Measurements from ENCODE around the gene PLEKHG3.

PLEKHG3 gene

GRCh38 chr14:64779472-64779871 is 75.2 kb downstream of the PLEKHG3 start:
- no peak for DNase-seq (ENCODE audit: low read depth, low spot score)
- no peak for TF ChIP-seq CTCF (IDR thresholded peaks at IDR 0.05; ENCODE audit: low read depth, low read length)
- in situ Hi-C loops (cut with HindIII; ENCODE audit: low sequenced_read_pairs): loop anchor here (25.0 kb wide), 1 partner anchor 108 kb away; the partner anchor contains the start of gene SPTB
- no peak overlapping the region for H3K4me3 ChIP-seq (ENCODE audit: low read depth, low read length)

GRCh38 chr14:64782196-64782595 is 78.0 kb downstream of the PLEKHG3 start:
- H3K4me3 ChIP-seq (ENCODE audit: low read depth, low read length): no peak overlapping the region
- in situ Hi-C loops (cut with HindIII; ENCODE audit: low sequenced_read_pairs): loop anchor here (25.0 kb wide), 1 partner anchor 105 kb away; the partner anchor contains the start of gene SPTB
- no peak for TF ChIP-seq CTCF (IDR thresholded peaks at IDR 0.05; ENCODE audit: low read depth, low read length)
- DNase-seq (ENCODE audit: low read depth, low spot score): no peak

- no peak overlapping the region for H3K4me3 ChIP-seq (ENCODE audit: low read depth, low read length)
- DNase-seq (ENCODE audit: low read depth, low spot score): no peak
- in situ Hi-C loops (cut with HindIII; ENCODE audit: low sequenced_read_pairs): loop anchor here (25.0 kb wide), 1 partner anchor 103 kb away; the partner anchor contains the start of gene SPTB
- no peak for TF ChIP-seq CTCF (IDR thresholded peaks at IDR 0.05; ENCODE audit: low read depth, low read length)
Measured at GRCh38 chr14:64784006-64784405, 79.8 kb downstream of the PLEKHG3 start.

GRCh38 chr14:64786296-64787149 is 82.3 kb downstream of the PLEKHG3 start:
- DNase-seq (ENCODE audit: low read depth, low spot score): peak; percentile 27
- TF ChIP-seq CTCF (IDR thresholded peaks at IDR 0.05; ENCODE audit: low read depth, low read length): no peak
- in situ Hi-C loops (cut with HindIII; ENCODE audit: low sequenced_read_pairs): loop anchor here (25.0 kb wide), 1 partner anchor 101 kb away; the partner anchor contains the start of gene SPTB
- H3K4me3 ChIP-seq (ENCODE audit: low read depth, low read length): no peak overlapping the region

GRCh38 chr14:64787619-64788018 is 83.4 kb downstream of the PLEKHG3 start:
- no peak for DNase-seq (ENCODE audit: low read depth, low spot score)
- no peak for TF ChIP-seq CTCF (IDR thresholded peaks at IDR 0.05; ENCODE audit: low read depth, low read length)
- no peak overlapping the region for H3K4me3 ChIP-seq (ENCODE audit: low read depth, low read length)
- in situ Hi-C loops (cut with HindIII; ENCODE audit: low sequenced_read_pairs): loop anchor here (25.0 kb wide), 1 partner anchor 100 kb away; the partner anchor contains the start of gene SPTB

- H3K4me3 ChIP-seq (ENCODE audit: low read depth, low read length): no peak overlapping the region
- in situ Hi-C loops (cut with HindIII; ENCODE audit: low sequenced_read_pairs): loop anchor here (25.0 kb wide), 1 partner anchor 99 kb away; the partner anchor contains the start of gene SPTB
- TF ChIP-seq CTCF (IDR thresholded peaks at IDR 0.05; ENCODE audit: low read depth, low read length): no peak
- DNase-seq (ENCODE audit: low read depth, low spot score): peak; percentile 88
Measured at GRCh38 chr14:64788706-64789105, 84.5 kb downstream of the PLEKHG3 start.
